HEK293 (cell line): ENCODE results near the gene CAPSL.

Source experiments
- CTCF ChIA-PET: fragments of 350-600 bp; formaldehyde crosslinking; extraction: SDS; loops from one replicate; lab custom pipeline; 2021; ENCODE audit warnings: antibody characterized with exemption; lab: Yijun Ruan, JAX
- POLR2A ChIA-PET: fragments of 300-600 bp; formaldehyde crosslinking; extraction: SDS; loops from one replicate; lab custom pipeline; 2020; ENCODE audit warnings: antibody characterized with exemption, inconsistent platforms; lab: Yijun Ruan, JAX
- H3K27ac ChIP-seq: fragments of 200-500 bp; sonication (Bioruptor generic); 2 replicates; pipeline ENCODE4 v1.5.1; 2014; ENCODE audit warnings: low read depth, low read length, control low read depth, inconsistent platforms; ENCODE audit errors: extremely low read depth
- H3K36me3 ChIP-seq, 2 experiments: fragments of 200-500 bp in 1 of 2; sonication (Bioruptor generic) in 1 of 2; 1 replicate in 1 of 2; 2 replicates in 1 of 2; pipeline ENCODE4 v1.5.1; 2014 to 2017; ENCODE audit warnings: inconsistent platforms in 2 of 2, low read length in 2 of 2; ENCODE audit not compliant: control insufficient read depth in 2 of 2, insufficient read depth in 1 of 2
- H3K4me1 ChIP-seq: fragments of 200-500 bp; sonication (Bioruptor generic); 2 replicates; pipeline ENCODE4 v1.5.1; 2014; ENCODE audit warnings: mild to moderate bottlenecking, low read length, inconsistent platforms; ENCODE audit not compliant: control insufficient read depth, insufficient read depth
- H3K4me3 ChIP-seq: 2 replicates; pipeline ENCODE4 v1.5.1; 2011; ENCODE audit warnings: low read depth, mild to moderate bottlenecking, control low read depth, low read length, moderate library complexity
- H3K9me3 ChIP-seq: fragments of 200-500 bp; sonication (Bioruptor generic); 2 replicates; pipeline ENCODE4 v1.5.1; 2014; ENCODE audit warnings: low read depth, low read length, inconsistent platforms; ENCODE audit not compliant: control insufficient read depth, insufficient read depth
- ZBTB11 ChIP-seq: fragments of 450-650 bp; formaldehyde crosslinking; conservative IDR thresholded peaks from 2 replicates; pipeline ENCODE4 v1.5.1; 2016; ENCODE audit warnings: low read depth, missing biosample characterization, missing genetic modification characterization
- ZBTB20 ChIP-seq: fragments of 450-650 bp; formaldehyde crosslinking; IDR thresholded peaks from 2 replicates; pipeline ENCODE4 v1.5.1; 2016; ENCODE audit warnings: missing biosample characterization, missing genetic modification characterization
- ZBTB21 ChIP-seq: fragments of 450-650 bp; formaldehyde crosslinking; IDR thresholded peaks from 2 replicates; pipeline ENCODE4 v1.5.1; 2017; ENCODE audit warnings: missing biosample characterization, missing genetic modification characterization
- ZNF132 ChIP-seq: fragments of 450-650 bp; formaldehyde crosslinking; IDR thresholded peaks from 2 replicates; pipeline ENCODE4 v1.5.1; 2017; ENCODE audit warnings: missing biosample characterization, missing genetic modification characterization, borderline replicate concordance
- ZNF146 ChIP-seq: fragments of 450-650 bp; formaldehyde crosslinking; IDR thresholded peaks from 2 replicates; pipeline ENCODE4 v1.5.1; 2016; ENCODE audit warnings: missing biosample characterization, missing genetic modification characterization
- ZNF280D ChIP-seq: fragments of 450-650 bp; formaldehyde crosslinking; IDR thresholded peaks from 2 replicates; pipeline ENCODE4 v1.5.1; 2016; ENCODE audit warnings: missing biosample characterization, missing genetic modification characterization
- ZNF518A ChIP-seq: fragments of 450-650 bp; formaldehyde crosslinking; conservative IDR thresholded peaks from 2 replicates; pipeline ENCODE4 v1.5.1; 2016; ENCODE audit warnings: low read depth, missing biosample characterization, missing genetic modification characterization
- ZNF558 ChIP-seq: fragments of 450-650 bp; formaldehyde crosslinking; IDR thresholded peaks from 2 replicates; pipeline ENCODE4 v1.5.1; 2016; ENCODE audit warnings: missing biosample characterization, missing genetic modification characterization
- ZNF660 ChIP-seq: fragments of 450-650 bp; IDR thresholded peaks from 2 replicates; pipeline ENCODE4 v1.5.1; 2018; ENCODE audit warnings: missing biosample characterization, mild to moderate bottlenecking, missing genetic modification characterization
- ZNF701 ChIP-seq: fragments of 450-650 bp; formaldehyde crosslinking; IDR thresholded peaks from 2 replicates; pipeline ENCODE4 v1.5.1; 2016; ENCODE audit warnings: missing biosample characterization, missing genetic modification characterization
- ZNF768 ChIP-seq: fragments of 450-650 bp; formaldehyde crosslinking; IDR thresholded peaks from 2 replicates; pipeline ENCODE4 v1.5.1; 2018; ENCODE audit warnings: missing biosample characterization, mild to moderate bottlenecking, missing genetic modification characterization
- ZNF792 ChIP-seq: fragments of 450-650 bp; formaldehyde crosslinking; IDR thresholded peaks from 2 replicates; pipeline ENCODE4 v1.5.1; 2016; ENCODE audit warnings: missing biosample characterization, missing genetic modification characterization
- ZNF837 ChIP-seq: fragments of 450-650 bp; formaldehyde crosslinking; IDR thresholded peaks from 2 replicates; pipeline ENCODE4 v1.5.1; 2016; ENCODE audit warnings: missing biosample characterization, missing genetic modification characterization
- ZSCAN30 ChIP-seq: fragments of 450-650 bp; IDR thresholded peaks from 2 replicates; pipeline ENCODE4 v1.5.1; 2018; ENCODE audit warnings: missing biosample characterization, mild to moderate bottlenecking, missing genetic modification characterization, moderate library complexity
- TF ChIP-seq, protein P1 (sequence below): fragments of 450-650 bp; formaldehyde crosslinking; IDR thresholded peaks from 2 replicates; pipeline ENCODE4 v1.5.1; 2016; ENCODE audit warnings: missing biosample characterization, missing genetic modification characterization

Gene CAPSL

GRCh38 chr5:35908228-35908627, 30.2 kb downstream of the CAPSL start (continued):
- no peak for TF ChIP-seq ZNF518A
- TF ChIP-seq ZNF837 (tag by site-specific recombination) = no peak
- no peak for TF ChIP-seq ZNF701 (tag by site-specific recombination)
- TF ChIP-seq ZNF146 (tag by site-specific recombination) = no peak
- no peak for TF ChIP-seq ZBTB11 (tag by site-specific recombination)
- TF ChIP-seq ZBTB21 (tag by site-specific recombination) = no peak

- ChIA-PET POLR2A (no interaction called here), CTCF (interaction anchor here (0.7 to 1.2 kb wide), 3 partner anchors 20 to 127 kb away, joined by 3 read pairs; no protein-coding TSS in a partner anchor)
- Histone ChIP-seq H3K36me3 (no peaks in the 10 kb centered on the region), H3K9me3 (no peaks in the 10 kb centered on the region; the same call in 1 of the 2 replicates), H3K4me3 (no peak overlapping the region), H3K27ac (no peak overlapping the region), H3K4me1 (no peaks in the 10 kb centered on the region)
- TF ChIP-seq ZNF558 (tag by site-specific recombination) = no peak
- TF ChIP-seq ZBTB20 = no peak
- TF ChIP-seq ZNF768 (tag by site-specific recombination) = no peak
- TF ChIP-seq, protein P1, sequence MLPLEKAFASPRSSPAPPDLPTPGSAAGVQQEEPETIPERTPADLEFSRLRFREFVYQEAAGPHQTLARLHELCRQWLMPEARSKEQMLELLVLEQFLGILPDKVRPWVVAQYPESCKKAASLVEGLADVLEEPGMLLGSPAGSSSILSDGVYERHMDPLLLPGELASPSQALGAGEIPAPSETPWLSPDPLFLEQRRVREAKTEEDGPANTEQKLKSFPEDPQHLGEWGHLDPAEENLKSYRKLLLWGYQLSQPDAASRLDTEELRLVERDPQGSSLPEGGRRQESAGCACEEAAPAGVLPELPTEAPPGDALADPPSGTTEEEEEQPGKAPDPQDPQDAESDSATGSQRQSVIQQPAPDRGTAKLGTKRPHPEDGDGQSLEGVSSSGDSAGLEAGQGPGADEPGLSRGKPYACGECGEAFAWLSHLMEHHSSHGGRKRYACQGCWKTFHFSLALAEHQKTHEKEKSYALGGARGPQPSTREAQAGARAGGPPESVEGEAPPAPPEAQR (tag by site-specific recombination) = no peak
- TF ChIP-seq ZNF132 (tag by site-specific recombination) = no peak
- no peak for TF ChIP-seq ZSCAN30 (tag by site-specific recombination)
- TF ChIP-seq ZNF792 (tag by site-specific recombination) = no peak
- no peak for TF ChIP-seq ZNF660 (tag by site-specific recombination)
- no peak for TF ChIP-seq ZNF280D (tag by site-specific recombination)
Measured at GRCh38 chr5:35904443-35905132, 33.8 kb downstream of the CAPSL start.
